GM13976 (cell line): ENCODE measurements around the gene LHX6.
A peak's percentile ranks its signal among the peaks of the same experiment; 100 is the strongest.

Experiments
- DNase-seq: peaks from one replicate; pipeline ENCODE4 v3.0.0; 2012; ENCODE audit warnings: low spot score
- in situ Hi-C: fragments of 300-500 bp; cut with MboI; formaldehyde crosslinking; loops from one replicate; pipeline ENCODE4 v1.12.0; 2022; ENCODE audit warnings: low sequenced_read_pairs, mixed read lengths, inconsistent platforms; ENCODE audit not compliant: unreplicated experiment
- TF ChIP-seq, protein P1 (sequence below): IDR thresholded peaks from 2 replicates; pipeline ENCODE4 v1.5.1; 2012; ENCODE audit warnings: borderline replicate concordance, mild to moderate bottlenecking; ENCODE audit not compliant: insufficient read depth; ENCODE audit errors: extremely low read depth, missing control alignments, control extremely low read depth

The LHX6 gene

DNA sequence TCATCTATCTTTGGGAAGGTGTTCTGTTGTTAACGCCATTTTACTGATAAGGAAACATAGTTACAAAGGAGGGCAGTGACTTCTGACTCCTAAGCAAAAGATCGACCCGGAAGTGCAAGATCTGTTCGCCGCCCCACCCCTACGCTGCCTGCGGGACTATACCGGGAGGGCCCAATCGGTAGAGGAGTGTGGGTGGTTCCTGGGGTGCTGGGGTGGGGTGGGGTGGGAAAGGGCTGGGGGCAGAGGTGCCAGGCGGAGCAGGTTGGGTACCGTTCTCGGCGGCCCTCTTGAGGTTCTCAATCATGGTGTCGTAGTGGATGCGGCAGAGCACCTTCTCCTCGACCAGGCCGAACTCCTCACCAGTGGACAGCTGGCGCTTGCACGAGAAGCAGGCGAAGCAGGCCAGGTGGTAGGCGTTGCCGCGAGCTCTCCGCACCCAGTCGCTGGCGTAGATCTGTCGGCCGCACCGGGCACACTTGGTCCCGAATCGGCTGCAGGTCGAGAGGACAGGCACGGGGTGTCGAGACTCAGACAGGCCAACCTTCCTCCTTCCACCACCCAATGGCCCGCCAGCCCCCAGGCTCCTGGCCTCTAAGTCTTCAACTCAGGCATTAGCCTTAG is 11.8 kb downstream of the LHX6 start:
- TF ChIP-seq, protein P1, sequence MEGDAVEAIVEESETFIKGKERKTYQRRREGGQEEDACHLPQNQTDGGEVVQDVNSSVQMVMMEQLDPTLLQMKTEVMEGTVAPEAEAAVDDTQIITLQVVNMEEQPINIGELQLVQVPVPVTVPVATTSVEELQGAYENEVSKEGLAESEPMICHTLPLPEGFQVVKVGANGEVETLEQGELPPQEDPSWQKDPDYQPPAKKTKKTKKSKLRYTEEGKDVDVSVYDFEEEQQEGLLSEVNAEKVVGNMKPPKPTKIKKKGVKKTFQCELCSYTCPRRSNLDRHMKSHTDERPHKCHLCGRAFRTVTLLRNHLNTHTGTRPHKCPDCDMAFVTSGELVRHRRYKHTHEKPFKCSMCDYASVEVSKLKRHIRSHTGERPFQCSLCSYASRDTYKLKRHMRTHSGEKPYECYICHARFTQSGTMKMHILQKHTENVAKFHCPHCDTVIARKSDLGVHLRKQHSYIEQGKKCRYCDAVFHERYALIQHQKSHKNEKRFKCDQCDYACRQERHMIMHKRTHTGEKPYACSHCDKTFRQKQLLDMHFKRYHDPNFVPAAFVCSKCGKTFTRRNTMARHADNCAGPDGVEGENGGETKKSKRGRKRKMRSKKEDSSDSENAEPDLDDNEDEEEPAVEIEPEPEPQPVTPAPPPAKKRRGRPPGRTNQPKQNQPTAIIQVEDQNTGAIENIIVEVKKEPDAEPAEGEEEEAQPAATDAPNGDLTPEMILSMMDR = no peak
- in situ Hi-C loops = no loop called here
- peak; percentile 19 for DNase-seq

DNA sequence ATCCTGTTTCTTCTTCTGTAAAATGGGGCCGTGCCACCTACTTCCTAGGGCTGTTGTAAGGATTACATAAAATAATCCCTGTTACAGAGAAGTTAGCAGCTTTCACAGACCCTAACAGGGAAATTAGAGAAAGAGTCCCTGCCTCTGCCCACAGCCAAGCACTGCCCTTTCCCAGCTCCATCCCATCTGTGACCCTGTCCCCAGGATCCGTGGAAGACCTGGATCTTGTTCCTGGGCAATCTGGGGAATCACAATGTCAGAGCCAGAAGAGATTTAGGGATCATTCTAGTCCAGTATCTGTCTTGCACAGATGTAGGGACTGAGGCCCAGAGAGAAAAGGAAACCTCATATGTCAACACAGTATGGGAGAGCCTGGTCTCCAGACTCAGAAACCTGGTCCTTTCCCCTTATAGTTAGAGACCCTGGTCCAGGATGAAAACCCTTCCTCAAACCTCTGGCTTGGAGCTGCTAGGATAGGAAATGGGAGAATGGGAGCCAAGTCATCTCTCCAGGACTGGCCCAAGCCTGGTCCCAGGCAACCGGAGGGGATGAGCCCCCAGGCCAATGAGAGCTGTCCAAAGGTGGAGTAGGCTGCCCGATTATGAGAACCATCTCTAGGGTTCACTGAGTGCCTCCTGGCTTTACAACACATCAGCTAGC is 12.5 kb downstream of the LHX6 start:
- in situ Hi-C loops = no loop called here
- peak; percentile 20 for DNase-seq
- TF ChIP-seq, protein P1 = no peak

DNA sequence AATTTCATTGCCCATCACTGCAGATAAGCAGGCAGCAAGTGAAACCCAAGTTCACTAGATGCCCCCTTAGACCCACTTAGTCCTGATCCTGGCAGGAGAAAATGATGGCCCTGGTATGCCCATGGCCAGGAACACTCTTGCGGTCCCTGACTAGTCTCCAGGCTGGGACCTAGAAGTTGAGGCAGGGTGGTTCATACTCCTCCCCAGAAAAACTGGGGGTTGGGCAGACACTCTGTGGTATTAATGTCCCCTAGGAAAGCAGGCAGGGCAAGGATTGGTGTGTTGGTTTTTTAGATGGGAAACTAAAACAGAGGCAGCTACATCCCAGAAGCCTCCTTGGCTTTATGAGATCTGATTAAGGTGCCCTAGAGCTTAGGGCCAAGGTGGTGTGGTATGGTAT is 13.1 kb downstream of the LHX6 start:
- TF ChIP-seq, protein P1 = no peak
- peak; percentile 9 for DNase-seq
- in situ Hi-C loops = no loop called here

- in situ Hi-C loops = no loop called here
- TF ChIP-seq, protein P1 = no peak
- DNase-seq = no peak
These were observed 14.2 kb downstream of the LHX6 start for GRCh38 chr9:122214507-122214906.

DNA sequence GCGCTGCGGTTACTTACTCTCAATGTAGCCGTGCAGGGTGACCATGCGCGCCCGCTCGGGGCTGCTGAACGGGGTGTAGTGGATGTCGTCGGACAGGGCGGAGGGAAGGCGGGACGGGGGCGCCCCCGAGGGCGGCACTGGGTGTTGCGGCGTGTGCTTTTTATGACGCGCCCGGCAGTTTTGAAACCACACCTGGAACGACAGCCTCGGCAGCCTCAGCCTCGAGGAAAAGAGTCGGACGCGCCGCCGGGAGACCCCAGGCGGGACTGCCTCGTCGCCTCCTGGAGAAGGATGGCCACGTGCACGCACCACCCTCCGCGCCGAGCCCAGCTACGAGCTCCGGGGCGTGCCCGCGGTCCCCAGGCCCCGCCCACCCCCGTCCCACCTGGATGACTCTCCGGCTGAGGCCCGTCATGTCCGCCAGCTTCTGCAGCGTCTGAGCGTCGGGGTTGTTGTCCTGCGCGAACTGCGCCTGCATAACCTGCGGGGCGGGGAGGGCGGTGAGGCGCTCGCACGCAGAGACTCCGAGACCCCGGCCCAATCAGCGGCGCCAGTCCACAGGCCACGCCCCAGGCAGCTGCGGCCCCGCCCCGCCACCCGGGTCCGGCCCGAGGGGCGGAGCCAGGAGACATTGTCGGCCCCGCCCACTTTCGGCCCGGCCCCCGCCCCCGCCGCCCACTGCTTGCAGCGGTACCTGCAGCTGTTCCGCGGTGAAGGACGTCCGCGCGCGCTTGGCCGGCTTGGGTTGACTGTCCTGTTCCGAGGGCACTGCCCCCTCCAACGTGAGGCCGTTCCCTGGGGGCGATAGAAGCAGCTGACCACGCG is 15.0 kb downstream of the LHX6 start:
- peak; percentile 89 for DNase-seq
- in situ Hi-C loops = no loop called here

DNA sequence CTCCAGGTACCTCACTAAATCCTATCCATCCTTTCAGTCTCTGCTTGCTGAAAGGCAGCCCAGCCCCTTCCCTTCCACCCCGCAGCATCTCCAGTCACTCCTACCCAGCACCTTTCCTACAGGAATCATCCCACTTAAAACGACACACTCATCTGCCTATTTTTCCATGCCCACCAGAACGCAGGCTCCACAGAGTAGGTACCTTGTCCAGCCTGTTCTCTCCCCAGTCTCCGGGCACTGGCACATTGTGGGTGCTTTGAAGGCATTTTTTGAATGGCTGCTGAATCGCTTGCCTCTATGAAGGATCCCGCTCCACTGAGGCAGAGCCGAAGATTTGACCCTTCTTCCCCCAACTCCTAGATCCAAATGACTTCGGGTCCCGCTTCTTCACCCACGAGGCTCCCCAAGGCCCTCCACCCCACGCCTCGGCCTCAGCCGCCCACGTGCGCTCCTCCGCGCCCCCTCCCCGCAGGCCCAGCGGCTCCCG is 15.6 kb downstream of the LHX6 start:
- TF ChIP-seq, protein P1 = no peak
- DNase-seq = no peak
- in situ Hi-C loops = no loop called here

More for the DNA sequence above, 15.0 kb downstream of the LHX6 start:
- TF ChIP-seq, protein P1 = no peak
